CD4-positive, alpha-beta T cell treated with Interleukin-4 for 4 hours (primary cell): Measurements from ENCODE around the gene MFRP.

ENCODE experiments used
- DNase-seq: peaks from one replicate; pipeline ENCODE4 v3.0.0-alpha.2; 2020

Gene MFRP

GRCh38 chr11:119336744-119337469, 9.6 kb downstream of the MFRP start:
- no peak for DNase-seq

- DNase-seq: no peak
These were observed 10.6 kb downstream of the MFRP start for GRCh38 chr11:119335655-119336543.

DNA sequence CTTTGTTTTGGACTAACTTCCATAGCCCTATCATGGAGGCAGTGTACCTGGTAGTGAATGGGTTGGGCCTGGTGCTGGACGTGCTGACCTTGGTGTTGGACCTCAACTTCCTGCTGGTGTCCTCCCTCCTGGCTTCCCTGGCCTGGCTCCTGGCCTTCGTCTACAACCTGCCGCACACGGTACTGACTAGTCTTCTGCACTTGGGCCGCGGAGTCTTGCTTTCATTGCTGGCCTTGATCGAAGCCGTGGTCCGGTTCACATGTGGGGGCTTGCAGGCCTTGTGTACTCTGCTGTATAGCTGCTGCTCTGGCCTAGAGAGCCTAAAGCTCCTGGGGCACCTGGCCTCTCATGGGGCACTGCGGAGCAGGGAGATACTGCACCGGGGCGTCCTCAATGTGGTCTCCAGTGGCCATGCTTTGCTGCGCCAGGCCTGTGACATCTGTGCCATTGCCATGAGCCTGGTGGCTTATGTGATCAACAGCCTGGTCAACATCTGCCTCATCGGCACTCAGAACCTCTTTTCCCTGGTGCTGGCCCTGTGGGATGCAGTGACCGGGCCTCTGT, 11.3 kb downstream of the MFRP start:
- no peak for DNase-seq

GRCh38 chr11:119334174-119334930, 12.2 kb downstream of the MFRP start, which contains the start of gene RNF26:
TSS of gene RNF26 (plus strand) at chr11:119334527. CDS start at chr11:119335123, 596 bp downstream.
- DNase-seq: peak; percentile 96

- DNase-seq: no peak
These were observed 14.3 kb downstream of the MFRP start for GRCh38 chr11:119332111-119332765.

DNA sequence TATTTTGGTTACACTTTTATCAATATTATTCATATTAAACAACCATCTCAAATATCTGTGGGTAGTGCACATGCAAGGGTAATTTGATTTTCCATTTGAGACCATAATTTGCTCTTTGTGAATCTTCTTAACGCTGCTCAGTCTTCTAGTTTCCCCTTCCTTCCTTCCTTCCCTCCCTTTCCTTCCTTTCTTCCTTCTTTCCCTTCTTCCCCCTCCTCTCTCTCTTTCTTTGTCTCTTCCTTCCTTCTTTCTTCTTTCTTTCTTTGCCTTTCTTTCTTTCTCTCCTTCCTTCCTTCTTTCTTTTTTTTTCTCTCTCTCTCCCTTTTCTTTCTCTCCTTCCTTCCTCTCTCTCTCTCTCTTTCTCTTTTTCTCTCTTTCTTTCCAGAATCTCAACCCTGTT, 16.3 kb downstream of the MFRP start:
- no peak for DNase-seq

GRCh38 chr11:119329320-119329719, 17.2 kb downstream of the MFRP start:
- DNase-seq: no peak

- no peak for DNase-seq
These were observed 22.3 kb downstream of the MFRP start for GRCh38 chr11:119324189-119324588.

GRCh38 chr11:119323532-119324033, 22.9 kb downstream of the MFRP start:
- peak; percentile 67 for DNase-seq

DNA sequence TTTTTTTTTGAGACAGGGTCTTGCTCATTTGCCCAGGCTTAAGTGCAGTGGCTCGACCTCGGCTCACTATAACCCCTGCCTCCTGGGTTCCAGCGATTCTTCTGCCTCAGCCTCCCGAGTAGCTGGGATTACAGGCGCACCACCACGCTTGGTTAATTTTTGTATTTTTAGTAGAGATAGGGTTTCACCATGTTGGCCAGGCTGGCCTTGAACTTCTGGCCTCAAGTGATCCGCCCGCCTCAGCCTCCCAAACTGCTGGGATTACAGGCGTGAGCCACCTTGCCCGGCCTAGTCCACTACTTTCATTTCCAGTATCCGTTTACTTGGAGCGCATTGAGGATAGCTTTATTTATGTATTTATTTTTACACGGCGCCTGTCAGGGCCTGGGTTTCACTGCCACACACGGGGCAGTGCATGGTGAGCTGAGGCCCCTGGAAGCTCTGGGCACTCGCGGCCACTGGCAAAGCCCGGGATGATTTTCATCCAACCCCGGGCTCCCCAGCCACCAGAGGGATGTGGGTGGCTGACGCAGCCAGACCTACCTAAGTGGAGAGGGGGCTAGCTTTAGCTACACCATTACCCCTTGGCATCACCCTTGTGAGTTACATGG, 23.5 kb downstream of the MFRP start:
- no peak for DNase-seq

DNA sequence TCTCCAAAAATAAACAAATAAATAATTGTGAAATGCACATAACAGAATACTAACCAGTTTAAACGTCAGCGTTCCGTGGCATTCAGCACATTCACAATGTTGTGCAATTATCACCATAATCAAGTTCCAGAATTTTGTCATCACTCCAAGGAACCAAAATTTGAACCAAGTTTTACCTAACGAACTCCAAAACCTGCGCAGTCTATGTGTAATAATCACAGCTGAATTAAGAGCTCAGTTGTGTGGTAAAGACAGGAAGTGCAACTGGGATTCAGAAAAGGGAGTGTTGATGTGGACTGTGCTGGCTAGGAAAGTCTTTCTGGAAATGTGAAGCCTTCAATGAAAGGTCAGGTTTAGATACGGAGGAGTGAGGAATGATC, 24.2 kb downstream of the MFRP start:
- DNase-seq: no peak

DNA sequence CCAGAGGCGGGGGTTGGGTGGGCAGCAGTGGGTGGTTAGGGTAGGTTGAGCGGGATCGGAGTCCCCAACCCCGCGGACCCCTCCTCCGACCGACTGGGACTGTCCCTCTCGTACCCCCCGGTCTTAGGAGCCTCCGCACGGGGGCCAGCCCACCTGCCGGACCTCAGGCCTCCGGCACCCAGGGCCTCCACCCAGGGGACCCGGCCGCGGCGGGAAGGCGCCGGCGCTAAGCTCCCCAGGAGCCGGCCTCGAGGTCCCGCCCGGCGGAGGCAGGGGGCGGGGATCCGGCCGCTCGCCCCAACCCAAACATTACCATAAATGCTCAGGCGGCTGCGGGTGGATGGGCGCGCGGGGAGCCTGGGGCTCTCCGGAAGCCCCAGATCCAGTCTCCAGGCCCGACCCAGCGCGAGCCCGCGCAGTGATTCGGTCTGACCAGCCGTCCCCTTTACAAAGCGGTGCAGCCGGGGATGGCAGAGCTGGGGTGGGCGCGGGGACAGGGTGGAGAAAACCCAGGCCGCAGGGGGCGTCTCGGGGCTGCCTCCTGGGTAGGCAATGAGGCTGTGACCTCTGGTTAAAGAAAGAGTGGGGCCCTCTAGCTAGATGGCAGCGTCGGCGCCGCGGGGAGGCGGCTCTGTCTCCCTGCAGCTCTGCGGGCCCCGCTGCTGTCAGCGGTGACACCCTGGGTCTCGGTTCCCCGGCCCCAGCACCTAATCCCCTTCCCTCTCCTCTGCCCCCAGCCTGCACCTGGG, 25.6 kb downstream of the MFRP start:
- peak; percentile 23 for DNase-seq

GRCh38 chr11:119320240-119320775, 26.2 kb downstream of the MFRP start:
- DNase-seq: no peak

GRCh38 chr11:119319700-119320239, 26.7 kb downstream of the MFRP start:
- no peak for DNase-seq

DNA sequence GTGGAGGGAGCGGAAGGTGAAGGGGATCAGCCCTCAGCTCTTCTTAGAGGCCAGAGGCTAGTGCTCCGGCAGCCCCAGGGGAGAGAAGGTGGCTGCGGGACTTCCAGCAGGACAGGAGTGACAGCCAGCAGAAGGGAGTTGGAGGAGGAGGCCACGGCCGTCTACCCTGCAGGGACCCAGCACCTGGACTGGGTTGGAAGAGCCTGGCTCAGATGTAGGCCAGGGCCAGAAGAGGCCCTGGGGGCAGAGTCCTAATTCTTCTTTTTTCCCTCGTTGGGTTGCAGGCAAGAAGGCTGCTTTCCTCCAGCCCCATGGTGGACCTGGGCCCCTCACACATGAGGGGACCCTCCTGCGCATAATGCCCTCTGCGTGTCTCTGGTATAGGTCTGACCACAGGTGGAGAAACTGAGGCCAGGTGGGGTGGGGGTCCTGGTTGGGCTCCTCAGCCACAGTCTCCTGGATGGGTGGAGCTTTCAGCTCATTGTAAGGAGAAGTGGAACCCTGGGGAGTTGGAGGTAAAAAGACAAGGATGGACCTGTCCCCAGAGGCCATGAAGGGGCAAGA, 27.3 kb downstream of the MFRP start:
- no peak for DNase-seq

GRCh38 chr11:119318240-119319135, 28.0 kb downstream of the MFRP start:
- DNase-seq: peak; percentile 23

DNA sequence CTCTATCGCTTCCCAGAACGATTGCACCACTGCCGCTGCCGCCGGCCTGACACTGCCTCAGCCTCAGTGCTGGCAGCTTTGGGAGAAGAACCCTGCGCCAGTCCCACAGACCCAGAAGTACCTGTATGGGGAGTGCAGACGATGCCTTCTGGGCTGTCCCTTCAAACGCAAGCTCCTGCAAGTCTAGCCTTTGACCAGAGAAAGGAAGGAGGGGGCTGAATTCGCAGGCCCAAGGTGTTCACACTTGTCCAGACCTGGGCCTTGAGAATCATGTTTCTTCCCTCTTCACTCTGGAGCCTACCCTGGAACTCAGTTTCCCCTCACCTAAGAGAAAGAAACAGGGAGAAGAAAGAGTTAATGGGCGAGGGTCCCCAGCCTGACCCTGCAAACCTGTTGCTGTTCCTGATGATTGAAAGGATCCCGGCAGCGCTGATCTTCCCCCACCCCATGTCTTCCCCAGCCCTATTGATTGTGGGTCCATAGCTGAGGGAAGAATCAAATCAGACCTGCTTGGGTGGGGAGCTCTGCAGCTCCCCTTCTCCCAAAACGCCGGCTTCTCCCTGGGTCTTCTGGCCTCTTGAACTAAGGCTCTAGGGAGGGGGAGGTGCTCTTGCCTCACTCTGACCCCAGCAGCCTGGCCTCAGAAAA, 28.8 kb downstream of the MFRP start:
- DNase-seq: no peak
